GM19193 (cell line): Measurements from ENCODE around the gene TMC6.

Source experiments
- POLR2A ChIP-seq: IDR thresholded peaks from 4 replicates; pipeline ENCODE4 v1.6.1; 2011; ENCODE audit not compliant: insufficient read depth, insufficient read length; ENCODE audit errors: extremely low read depth

The TMC6 gene

DNA sequence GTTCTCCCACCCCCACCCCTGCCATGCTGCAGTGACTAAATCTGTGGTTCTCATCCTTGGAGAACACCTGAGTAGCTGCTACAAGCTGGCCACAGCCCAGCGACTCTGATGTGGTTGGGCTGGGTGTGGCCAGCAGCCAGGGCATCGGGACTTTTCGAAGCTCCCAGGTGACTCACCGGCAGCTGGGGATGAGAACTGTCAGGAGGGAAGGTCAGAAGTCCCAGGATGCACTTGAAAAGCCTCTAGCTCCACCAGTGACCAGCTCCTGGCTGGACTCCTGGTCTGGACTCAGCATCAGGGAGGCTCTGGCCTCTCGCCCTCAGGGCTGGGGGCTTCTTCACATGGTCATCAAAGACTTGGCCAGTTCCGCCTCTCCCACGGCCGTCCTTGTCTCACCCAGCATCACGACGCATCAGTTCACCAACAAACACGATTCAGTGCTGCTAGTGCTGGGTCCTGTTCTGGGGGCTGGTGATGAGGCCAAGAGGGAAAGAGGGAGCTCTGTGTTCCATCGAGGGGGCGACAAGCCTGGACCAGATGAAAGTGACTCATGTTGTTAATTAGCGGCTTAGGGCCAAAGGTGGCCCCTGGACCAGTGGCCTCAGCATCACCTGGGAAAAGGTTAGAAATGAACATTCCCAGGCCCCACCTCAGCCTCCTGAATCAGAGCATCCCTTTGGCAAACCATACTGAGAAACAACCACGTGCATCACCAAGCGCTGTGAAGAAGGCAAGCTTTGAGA lies 13.7 kb upstream of the TMC6 start:
- TF ChIP-seq POLR2A, result no peak

DNA sequence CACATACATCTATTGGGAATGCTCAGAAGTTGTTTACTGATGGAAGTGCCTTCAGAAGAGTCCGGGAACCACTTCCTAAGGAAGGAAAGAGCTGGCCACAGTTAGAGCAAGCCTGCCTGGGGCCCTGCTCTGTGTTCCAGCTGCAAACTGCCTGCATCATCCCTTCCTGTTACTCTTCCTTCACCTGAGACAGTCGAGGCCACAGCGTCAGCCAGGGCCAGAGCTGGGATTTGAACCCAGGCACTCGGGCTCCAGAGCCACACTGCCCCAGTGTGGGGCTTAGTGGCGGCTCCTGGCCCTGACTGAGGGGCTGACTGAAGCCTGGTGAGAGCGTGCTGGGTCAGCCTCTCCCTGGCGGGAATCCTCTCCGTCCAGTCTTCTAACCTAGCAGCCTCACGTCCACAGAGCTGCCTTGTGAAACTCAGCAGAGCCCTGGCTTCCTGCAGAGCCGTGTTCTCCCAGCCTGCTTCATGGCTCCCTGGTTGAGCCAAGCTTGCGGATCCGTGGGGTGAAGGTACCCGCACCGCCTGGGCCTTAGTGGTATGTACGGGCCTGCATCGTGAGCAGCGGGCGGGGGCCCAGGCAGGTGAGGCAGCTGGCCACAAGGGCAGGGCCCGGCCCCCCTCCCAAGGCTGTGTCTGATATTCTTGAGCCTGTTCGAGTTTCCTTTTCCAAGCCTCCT lies 13.0 kb upstream of the TMC6 start:
- no peak for TF ChIP-seq POLR2A

DNA sequence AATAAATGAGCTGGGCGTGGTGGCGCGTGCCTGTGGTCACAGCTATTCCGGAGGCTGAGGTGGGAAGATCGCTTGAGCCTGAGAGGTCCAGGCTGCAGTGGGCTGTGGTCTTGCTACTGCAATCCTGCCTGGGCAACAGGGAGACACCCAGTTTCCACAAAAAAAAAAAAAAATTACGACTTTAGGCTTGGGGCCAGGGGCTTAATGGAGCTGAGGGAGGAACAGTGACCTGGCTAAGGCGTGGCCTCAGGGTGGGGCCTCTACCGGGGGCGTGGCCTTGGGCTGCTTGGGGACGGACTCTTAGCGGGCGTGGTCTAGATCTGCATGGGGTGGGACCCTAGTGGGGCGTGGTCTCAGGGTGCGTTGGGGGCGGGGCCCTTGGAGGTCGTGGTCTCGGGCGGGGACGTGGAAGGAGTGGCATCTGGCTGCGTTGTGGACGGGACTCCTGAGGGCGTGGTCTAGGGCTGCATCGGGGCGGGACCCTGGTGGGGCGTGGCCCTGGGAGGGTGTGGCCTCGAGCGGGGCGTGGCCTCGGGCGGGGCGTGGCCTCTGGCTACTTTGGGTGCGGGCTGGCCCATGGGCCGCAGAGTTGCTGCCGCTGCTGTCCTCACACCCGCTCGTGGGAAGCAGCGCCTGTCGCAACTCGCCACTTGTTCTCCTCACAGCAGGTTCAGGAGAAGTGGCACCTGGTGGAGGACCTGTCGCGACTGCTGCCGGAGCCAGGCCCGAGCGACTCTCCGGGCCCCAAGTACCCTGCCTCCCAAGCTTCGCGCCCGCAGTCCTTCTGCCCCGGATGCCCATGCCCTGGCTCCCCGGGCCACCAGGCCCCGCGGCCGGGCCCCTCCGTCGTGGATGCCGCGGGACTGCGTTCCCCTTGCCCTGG lies 11.9 kb upstream of the TMC6 start:
- TF ChIP-seq POLR2A, result peak; percentile 69

DNA sequence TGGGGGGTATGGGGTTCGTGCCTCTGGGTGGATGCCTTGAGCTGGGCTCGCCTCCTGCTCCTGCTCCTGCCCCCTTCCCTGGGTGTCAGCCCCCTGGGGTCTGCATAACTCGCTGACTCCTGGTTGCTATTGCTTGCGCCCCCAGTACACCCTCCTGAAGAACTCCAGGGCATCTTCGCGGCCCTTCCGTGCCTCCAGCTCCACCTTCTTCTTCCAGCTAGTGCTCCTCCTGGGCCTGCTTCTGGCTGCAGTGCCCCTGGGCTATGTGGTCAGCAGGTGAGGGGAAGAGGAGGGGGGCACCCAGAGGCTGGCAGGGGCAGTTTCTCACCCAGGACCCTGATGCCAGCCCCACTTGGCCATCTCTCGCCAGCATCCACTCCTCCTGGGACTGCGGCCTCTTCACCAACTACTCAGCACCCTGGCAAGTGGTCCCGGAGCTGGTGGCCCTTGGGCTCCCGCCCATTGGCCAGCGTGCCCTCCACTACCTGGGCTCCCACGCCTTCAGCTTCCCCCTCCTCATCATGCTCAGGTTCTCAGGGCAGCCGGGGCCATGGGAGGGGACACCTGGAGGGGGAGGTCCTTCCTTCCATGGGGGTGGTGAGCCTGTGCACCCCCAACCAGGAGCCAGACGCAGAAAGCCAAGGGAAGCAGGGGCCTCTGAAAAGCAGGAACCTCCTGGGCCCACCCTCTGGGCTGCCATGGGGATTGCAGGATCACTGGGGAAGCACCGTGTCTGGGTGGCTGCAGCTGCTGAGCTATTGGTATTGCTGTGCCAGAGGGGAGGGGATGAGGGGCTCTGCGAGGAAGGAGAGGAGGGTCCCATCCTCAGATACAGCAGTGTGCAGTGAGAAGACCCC lies 9.9 kb upstream of the TMC6 start:
- TF ChIP-seq POLR2A, result no peak

DNA sequence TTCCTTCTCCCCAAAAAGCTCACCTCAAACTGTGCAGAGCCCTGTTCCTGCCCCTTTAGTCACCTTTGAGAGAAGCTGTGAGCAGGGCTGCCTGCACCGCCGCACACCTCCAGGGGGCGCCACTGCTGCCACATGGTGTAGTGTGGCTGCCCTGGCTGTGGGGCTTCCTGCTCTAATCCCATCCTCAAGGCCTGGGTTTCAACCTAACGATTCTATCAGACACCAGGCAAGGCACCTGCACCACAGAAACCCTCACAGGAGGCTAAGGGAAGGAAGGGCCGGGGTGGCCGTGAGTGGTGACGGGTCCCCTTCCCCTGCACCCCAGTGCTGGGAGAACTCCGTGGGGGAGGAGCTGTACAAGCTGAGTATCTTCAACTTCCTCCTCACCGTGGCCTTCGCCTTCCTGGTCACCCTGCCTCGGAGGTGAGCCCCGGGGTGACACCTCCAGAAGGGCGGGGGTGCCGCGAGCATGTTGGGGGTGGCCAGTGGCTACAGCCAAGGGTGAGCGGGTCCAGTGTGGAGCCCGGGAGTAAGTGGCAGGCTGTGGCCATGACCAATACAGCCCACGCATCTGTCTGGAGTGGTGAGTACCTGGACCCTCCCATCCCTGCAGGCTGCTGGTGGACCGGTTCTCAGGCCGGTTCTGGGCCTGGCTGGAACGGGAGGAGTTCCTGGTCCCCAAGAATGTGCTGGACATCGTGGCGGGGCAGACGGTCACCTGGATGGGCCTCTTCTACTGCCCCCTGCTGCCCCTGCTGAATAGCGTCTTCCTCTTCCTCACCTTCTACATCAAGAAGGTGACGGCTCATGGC lies 9.0 kb upstream of the TMC6 start:
- no peak for TF ChIP-seq POLR2A

DNA sequence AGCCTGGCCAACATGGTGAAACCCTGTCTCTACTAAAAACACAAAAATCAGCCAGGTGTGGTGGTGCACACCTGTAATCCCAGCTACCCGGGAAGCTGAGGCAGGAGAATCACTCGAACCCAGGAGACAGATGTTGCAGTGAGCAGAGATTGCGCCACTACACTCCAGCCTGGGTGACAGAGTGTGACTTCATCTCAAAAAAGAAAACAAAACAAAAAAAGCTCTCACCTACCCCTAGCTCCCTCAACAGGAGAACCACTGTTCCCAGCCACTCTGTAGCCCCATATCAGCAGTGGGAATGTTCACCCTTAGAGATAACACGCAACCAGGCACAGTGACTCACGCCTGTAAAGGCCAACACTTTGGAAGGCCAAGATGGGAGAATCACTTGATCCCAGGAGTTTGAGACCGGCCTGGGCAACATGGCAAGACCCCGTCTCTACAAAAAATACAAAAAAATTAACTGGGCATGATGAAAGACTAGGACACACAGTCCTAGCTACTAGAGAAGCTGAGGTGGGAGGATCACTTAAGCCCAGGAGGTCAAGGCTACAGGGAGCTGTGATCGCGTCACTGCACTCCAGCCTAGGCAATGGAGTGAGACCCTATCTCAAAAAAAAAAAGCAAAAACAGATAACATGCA lies 7.4 kb upstream of the TMC6 start:
- TF ChIP-seq POLR2A, result no peak

DNA sequence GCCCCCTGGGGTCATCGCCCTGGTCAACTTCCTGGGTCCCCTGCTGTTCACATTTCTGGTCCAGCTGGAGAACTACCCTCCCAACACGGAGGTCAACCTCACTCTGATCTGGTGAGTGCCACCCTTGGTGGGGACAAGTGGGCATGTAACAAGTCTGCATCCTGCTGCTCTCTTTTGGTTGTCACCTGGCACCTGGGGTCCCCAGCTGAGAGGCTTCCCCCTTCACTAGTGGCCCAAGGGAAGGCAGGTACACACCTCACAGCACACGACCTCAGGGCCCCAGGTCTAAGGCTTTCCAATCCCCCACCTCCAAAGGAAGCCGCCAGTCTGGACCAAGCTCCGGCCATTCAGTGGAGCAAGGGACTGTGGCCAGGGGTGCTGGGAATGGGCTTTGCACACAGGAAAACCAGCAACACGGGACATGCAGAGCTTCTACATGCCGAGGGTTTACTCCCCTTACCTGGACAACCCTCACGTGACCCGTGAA lies 6.4 kb upstream of the TMC6 start:
- no peak for TF ChIP-seq POLR2A

DNA sequence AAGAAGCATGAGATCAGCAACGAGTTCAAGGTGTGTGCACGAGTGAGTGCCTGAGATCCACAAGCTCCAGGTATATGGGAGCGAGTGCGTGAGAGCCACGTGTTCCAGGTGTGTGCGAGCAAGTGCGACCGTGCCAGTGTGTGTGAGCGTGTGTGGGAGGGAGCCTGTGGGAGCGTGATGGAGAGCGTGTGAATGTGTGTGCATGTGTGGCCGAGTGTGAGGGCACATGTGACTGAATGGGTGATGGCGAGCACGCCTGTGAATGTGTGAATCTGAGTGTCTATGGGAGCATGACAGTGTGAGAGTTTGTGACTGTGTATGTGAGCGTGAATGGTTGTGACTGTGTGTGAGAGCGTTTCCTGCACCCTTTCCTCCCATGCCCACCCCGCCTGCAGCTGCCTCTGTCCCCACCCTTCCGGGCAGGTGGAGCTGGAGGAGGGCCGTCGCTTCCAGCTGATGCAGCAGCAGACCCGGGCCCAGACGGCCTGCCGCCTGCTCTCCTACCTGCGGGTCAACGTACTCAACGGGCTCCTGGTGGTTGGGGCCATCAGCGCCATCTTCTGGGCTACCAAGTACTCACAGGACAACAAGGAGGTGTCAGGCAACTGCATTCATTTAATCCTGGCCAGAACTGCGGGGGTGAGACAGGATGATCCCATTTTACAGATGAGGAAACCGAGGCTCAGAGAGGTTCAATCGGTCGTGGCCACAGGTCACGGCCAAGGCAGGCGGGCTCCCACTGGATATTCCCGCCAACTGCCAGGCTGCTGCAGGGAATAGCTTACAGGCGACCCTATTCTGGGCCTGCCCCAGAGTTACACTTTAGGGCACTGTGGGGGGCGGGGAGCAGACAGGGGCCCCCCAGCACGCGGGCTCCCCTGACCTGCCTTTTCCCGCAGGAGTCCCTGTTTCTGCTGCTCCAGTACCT lies 5.7 kb upstream of the TMC6 start:
- TF ChIP-seq POLR2A, result peak; percentile 59

DNA sequence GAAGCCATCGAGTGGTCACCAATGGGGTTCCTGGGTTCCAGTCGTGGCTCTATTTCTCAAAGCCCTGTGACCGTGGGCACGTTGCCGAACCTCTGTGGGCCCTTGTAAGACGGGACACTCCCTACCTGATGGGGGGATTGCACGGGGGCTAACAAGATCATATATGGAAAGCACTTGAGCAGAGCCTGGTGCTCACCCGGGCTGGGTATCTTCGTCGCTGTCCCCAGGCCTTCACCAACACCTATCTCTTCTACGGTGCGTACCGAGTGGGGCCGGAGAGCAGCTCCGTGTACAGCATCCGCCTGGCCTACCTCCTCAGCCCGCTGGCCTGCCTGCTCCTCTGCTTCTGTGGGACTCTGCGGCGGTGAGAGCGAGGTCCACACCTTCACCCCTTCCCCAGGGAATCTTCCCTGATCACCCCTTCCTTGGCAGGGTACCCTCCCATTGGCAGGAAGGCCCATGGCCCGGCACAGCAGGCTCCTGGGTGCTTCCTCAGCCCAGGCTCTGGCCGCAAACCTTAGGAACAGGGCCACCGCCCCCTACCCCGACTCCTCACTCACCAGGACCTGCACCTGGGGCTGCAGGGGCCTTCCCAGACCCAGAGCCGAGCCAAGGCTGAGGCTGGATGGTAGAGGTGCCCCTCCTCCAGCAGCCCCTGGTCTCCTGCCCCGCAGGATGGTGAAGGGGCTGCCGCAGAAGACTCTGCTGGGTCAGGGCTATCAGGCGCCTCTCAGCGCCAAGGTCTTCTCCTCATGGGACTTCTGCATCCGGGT lies 4.8 kb upstream of the TMC6 start:
- no peak for TF ChIP-seq POLR2A

DNA sequence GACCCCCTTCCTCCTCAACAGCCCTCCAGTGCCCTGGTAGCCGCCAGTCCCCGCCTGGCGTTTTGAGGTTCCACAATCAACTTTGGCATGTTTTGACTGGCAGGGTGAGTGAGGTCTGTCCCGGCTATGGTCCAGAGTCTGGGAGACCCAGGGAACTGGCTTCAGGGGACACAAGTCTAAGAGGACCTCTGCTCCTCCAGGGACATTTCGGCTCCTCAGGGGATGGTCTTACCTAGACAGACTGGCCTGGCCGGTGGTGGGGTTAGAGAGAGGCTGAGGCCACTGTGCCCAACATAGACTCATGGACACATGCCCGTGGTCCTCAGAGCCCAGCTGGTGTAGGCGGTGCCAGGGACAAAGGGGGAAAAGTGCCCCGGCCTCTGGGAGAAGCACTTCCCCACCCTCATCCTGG lies 4.2 kb upstream of the TMC6 start:
- no peak for TF ChIP-seq POLR2A

DNA sequence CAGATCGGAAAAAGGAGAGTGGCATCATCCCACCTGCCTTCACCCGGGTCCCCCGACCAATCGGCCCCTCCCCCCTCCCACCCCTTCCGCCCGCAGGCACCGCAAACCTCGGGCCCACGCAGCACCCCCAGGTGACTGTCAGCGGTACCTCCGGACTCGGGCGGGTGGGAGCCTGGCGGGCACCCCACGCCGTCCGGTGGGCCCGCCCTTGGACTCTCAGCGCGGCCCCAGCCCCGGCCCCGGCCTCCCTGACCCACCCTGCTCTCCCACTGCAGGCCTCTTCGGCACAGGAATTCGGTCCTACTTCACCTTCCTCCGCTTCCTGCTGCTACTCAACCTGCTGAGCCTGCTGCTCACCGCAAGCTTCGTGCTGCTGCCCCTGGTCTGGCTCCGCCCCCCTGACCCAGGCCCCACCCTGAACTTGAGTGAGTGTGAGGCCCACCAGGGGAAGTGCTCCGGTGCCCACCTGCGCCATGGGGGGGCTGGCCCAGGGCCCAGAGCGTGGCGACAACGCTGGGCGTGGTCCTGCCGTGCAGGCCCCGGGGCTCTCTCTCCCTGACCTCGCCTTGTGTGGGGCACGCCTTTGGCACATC lies 3.6 kb upstream of the TMC6 start:
- peak; percentile 68 for TF ChIP-seq POLR2A
